Activated CD4-positive, alpha-beta T cell treated with anti-CD3 and anti-CD28 coated beads for 48 hours (primary cell): ENCODE measurements around the gene LRFN4.
"Not testable (repeated sequence)": the region's sequence is repeated elsewhere in the genome, so short reads cannot be mapped to it uniquely, and the experiment has no call there.

ENCODE experiments used
- DNase-seq: peaks from one replicate; pipeline ENCODE4 v3.0.0-alpha.2; 2020

The LRFN4 gene

GRCh38 chr11:66856496-66857233 lies at the start of gene LRFN4:
LRFN4 (plus strand) TSS chr11:66857064; CDS start chr11:66857745, 681 bp downstream.
- DNase-seq: peak; percentile 62

- DNase-seq: no peak
Observed at GRCh38 chr11:66809592-66809991, 47.3 kb upstream of the LRFN4 start.

GRCh38 chr11:66810576-66811185 lies 46.2 kb upstream of the LRFN4 start:
- DNase-seq: no peak

- DNase-seq: no peak
Observed at GRCh38 chr11:66814678-66815077, 42.2 kb upstream of the LRFN4 start.

GRCh38 chr11:66815646-66816045 lies 41.2 kb upstream of the LRFN4 start:
- DNase-seq: no peak

GRCh38 chr11:66818231-66818955 lies 38.5 kb upstream of the LRFN4 start:
- DNase-seq: no peak

- no peak for DNase-seq
Observed at GRCh38 chr11:66820381-66820780, 36.5 kb upstream of the LRFN4 start.

GRCh38 chr11:66820901-66821300 lies 36.0 kb upstream of the LRFN4 start:
- DNase-seq: no peak

GRCh38 chr11:66823700-66824099 lies 33.2 kb upstream of the LRFN4 start:
- no peak for DNase-seq

- DNase-seq: not testable (repeated sequence)
Observed at GRCh38 chr11:66824573-66824972, 32.3 kb upstream of the LRFN4 start.

GRCh38 chr11:66834539-66834845 lies 22.4 kb upstream of the LRFN4 start:
- DNase-seq: no peak

- no peak for DNase-seq
Observed at GRCh38 chr11:66834943-66835342, 21.9 kb upstream of the LRFN4 start.

GRCh38 chr11:66835768-66836405 lies 21.0 kb upstream of the LRFN4 start:
- no peak for DNase-seq

GRCh38 chr11:66840317-66841091 lies 16.4 kb upstream of the LRFN4 start:
- DNase-seq: no peak

- no peak for DNase-seq
Observed at GRCh38 chr11:66841861-66842260, 15.0 kb upstream of the LRFN4 start.

GRCh38 chr11:66842501-66842895 lies 14.4 kb upstream of the LRFN4 start:
- no peak for DNase-seq

- DNase-seq: peak; percentile 93
Observed at GRCh38 chr11:66842896-66843775, 13.7 kb upstream of the LRFN4 start, which contains the start of gene RCE1. RCE1 (plus strand) TSS chr11:66843441; CDS start chr11:66843456, 15 bp downstream.

GRCh38 chr11:66843776-66844495 lies 12.9 kb upstream of the LRFN4 start:
- no peak for DNase-seq

GRCh38 chr11:66844496-66845142 lies 12.2 kb upstream of the LRFN4 start:
- DNase-seq: no peak

GRCh38 chr11:66845143-66845875 lies 11.6 kb upstream of the LRFN4 start:
- no peak for DNase-seq
